ENCODE results near the gene MZF1. TPM values are rescaled to one million over a fixed set of nuclear protein-coding genes. Genes with fewer than 3 reads are reported as not detected.
A peak's percentile ranks its signal among the peaks of the same experiment; 100 is the strongest.

The MZF1 gene
- total RNA-seq, 1 donor from 2014 or later = 17.4 TPM

GRCh38 chr19:58562122-58563033 lies 10.8 kb downstream of the MZF1 start:
- H2AFZ ChIP-seq (ENCODE audit: low read depth, low read length) = peak overlapping the region; percentile 18
- H3K9me3 Mint-ChIP-seq (ENCODE audit: unreplicated experiment) = peaks cover 2% of the 10 kb centered on the region

GRCh38 chr19:58561373-58562121 lies 11.6 kb downstream of the MZF1 start:
- no peaks in the 10 kb centered on the region for H3K9me3 ChIP-seq (ENCODE audit: insufficient read depth, low read depth, low read length)
- TF ChIP-seq EZH2 (IDR thresholded peaks at IDR 0.05; ENCODE audit: insufficient read depth, low read length) (no peak), CTCF (IDR thresholded peaks at IDR 0.05; ENCODE audit: insufficient read depth, low read depth, low read length) (no peak)
- Mint-ChIP-seq H3K27ac (ENCODE audit: unreplicated experiment) (no peak overlapping the region), H3K9me3 (ENCODE audit: unreplicated experiment) (peaks cover 2% of the 10 kb centered on the region), H3K27me3 (ENCODE audit: low read depth, unreplicated experiment) (no peaks in the 10 kb centered on the region), H3K4me3 (ENCODE audit: unreplicated experiment) (peak overlapping the region; percentile 50), H3K4me1 (ENCODE audit: low read depth, unreplicated experiment) (peaks cover 9% of the 10 kb centered on the region), H3K36me3 (ENCODE audit: low read depth, unreplicated experiment) (peaks cover 7% of the 10 kb centered on the region)
- H3K36me3 ChIP-seq (ENCODE audit: insufficient read depth, low read length) = peaks cover 3% of the 10 kb centered on the region
- H3K4me2 ChIP-seq (ENCODE audit: low read length) = peak overlapping the region; percentile 78
- peaks cover 10% of the 10 kb centered on the region for H3K27me3 ChIP-seq (ENCODE audit: insufficient read depth, low read length)
- peak overlapping the region; percentile 46 for H3K4me3 ChIP-seq (ENCODE audit: insufficient read depth, low read depth, low read length)
- H3K79me2 ChIP-seq (ENCODE audit: insufficient read depth, low read length) = peaks cover 19% of the 10 kb centered on the region
- no peak overlapping the region for H2AFZ ChIP-seq (ENCODE audit: low read depth, low read length)
- H3K27ac ChIP-seq (ENCODE audit: low read depth, low read length) = no peak overlapping the region
- H4K20me1 ChIP-seq (ENCODE audit: insufficient read depth, low read length) = peaks cover 22% of the 10 kb centered on the region
- FAIRE-seq (no peak), DNase-seq (ENCODE audit: low read depth) (no peak)
- H3K4me1 ChIP-seq (ENCODE audit: insufficient read depth, low read length) = peaks cover 36% of the 10 kb centered on the region
- no peak overlapping the region for H3K9ac ChIP-seq (ENCODE audit: low read length)

More at GRCh38 chr19:58562122-58563033, 10.8 kb downstream of the MZF1 start:
- no peak overlapping the region for H3K4me3 Mint-ChIP-seq (ENCODE audit: unreplicated experiment)
- Histone ChIP-seq H3K36me3 (ENCODE audit: insufficient read depth, low read length) (no peaks in the 10 kb centered on the region), H4K20me1 (ENCODE audit: insufficient read depth, low read length) (peaks cover 15% of the 10 kb centered on the region), H3K27ac (ENCODE audit: low read depth, low read length) (no peak overlapping the region), H3K4me1 (ENCODE audit: insufficient read depth, low read length) (peaks cover 28% of the 10 kb centered on the region), H3K79me2 (ENCODE audit: insufficient read depth, low read length) (peaks cover 11% of the 10 kb centered on the region), H3K27me3 (ENCODE audit: insufficient read depth, low read length) (peaks cover 10% of the 10 kb centered on the region), H3K9me3 (ENCODE audit: insufficient read depth, low read depth, low read length) (no peaks in the 10 kb centered on the region), H3K9ac (ENCODE audit: low read length) (peak overlapping the region; percentile 46), H3K4me3 (ENCODE audit: insufficient read depth, low read depth, low read length) (peak overlapping the region; percentile 46), H3K4me2 (ENCODE audit: low read length) (peak overlapping the region; percentile 78)
- TF ChIP-seq CTCF (IDR thresholded peaks at IDR 0.05; ENCODE audit: insufficient read depth, low read depth, low read length) (no peak), EZH2 (IDR thresholded peaks at IDR 0.05; ENCODE audit: insufficient read depth, low read length) (peak; percentile 45)
- peaks cover 7% of the 10 kb centered on the region for H3K36me3 Mint-ChIP-seq (ENCODE audit: low read depth, unreplicated experiment)
- no peaks in the 10 kb centered on the region for H3K27me3 Mint-ChIP-seq (ENCODE audit: low read depth, unreplicated experiment)
- H3K4me1 Mint-ChIP-seq (ENCODE audit: low read depth, unreplicated experiment) = peaks cover 4% of the 10 kb centered on the region
- DNase-seq (ENCODE audit: low read depth) (peak; percentile 44), FAIRE-seq (no peak)
- no peak overlapping the region for H3K27ac Mint-ChIP-seq (ENCODE audit: unreplicated experiment)
